Measurements from ENCODE around the gene ENOX1.

The ENOX1 gene

DNA sequence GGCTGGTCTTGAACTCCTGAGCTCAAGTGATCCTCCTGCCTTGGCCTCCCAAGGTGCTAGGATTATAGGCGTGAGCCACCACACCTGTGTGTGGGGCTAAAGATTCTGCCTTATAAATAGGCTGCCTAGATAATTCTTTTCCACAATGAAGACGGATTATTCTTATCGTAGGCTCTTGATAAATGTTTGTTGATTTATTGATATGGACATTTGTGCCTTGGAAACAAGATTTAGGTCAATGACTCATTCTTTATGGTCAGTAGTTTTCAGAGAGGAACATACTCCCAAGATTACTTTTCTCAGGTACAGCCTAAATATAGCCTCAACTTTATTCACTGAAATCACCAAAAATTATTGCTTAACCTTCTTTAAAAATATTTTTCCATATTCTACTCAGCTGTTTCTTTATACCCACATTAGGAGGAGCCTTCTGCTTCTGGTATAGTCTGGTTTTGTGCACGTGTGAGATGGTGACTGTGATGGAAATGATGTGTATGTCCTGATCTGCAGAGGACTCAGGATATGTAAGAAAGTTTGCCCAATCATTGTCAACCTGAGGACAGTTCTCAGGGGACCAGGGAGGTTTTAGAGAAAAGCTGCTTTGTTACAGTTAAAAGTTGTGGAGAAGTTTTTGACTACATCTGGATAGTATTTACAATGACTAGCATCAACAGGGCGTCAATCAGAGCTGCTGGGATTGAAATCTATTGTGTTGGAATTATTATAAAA is 554.5 kb downstream of the ENOX1 start:
- no peak for DNase-seq

DNA sequence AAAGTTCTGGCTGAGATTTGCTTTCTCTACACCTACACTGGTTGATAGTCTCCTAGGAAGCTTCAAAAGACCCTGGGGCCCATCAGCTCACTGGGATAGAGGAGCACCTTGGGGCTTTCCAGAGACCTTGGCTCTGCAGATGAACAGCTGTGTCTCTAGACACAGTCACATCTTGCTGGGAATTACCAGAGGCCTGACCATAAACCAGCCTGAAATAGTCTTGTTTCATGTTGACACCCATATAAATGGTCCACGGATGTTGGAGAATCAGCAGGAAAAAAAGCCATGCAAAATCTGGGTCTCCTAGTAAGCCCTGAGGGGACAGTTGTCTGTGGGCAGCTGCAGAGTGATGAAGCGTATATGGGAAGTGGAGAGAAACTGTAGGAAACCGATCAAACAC is 555.8 kb downstream of the ENOX1 start:
- no peak for DNase-seq

DNA sequence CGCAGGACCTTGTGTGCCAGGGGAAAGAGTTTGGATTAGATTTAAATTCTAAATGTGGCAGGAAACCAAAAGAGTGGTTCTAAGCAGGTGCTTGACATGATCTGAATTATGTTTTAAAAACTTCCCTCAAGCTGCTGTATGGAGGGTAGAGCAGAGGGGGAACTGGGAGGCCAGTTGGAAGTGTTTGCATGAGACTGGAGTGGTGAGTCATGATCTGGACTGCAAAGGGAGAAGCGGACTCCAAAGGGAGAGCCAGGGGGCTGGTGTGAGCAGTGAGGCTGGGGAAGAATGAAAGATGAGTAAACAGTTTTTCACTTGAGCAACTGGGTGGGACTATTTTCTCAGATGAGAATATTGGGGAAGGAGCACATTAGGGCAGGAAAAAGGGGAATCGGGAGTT is 557.3 kb downstream of the ENOX1 start:
- DNase-seq: no peak

DNA sequence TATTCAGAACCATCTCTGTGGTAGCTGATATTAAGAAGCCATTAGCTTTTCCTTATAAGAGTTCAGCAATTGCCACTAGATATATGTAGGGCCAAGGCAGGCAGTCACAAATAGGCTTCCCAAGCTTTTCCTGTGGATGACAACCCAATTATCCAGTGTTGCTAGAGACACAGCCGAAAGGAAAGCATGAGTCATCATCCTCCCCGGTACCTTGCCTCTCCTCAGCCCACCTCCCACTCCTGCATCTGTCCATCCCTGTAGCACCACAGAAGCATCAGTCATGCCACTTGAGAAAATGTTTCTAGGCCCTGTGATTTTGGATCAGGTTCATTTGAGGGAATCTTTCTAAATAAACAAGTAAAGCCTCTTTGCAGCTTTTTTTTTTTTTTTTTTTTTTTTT is 559.1 kb downstream of the ENOX1 start:
- DNase-seq: no peak

DNA sequence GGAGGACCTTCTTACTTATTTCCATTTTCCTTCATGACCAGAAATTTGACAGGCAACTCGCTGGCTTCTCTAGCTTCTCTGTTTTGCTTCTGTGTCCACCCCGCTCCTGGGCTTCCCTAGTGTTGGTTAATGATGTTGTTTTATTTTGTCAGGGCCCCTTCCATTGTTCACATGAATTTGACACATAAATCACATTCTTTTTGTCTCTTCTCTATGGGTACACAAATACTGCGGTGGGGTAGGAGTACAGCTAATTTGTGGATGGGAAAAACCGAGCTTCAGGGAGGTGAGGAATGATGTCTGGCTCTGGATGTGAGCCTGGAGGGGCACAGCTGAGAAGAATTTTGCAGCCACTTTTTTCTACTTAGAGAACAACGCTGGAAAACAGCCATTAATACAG is 563.6 kb downstream of the ENOX1 start:
- DNase-seq: no peak

DNA sequence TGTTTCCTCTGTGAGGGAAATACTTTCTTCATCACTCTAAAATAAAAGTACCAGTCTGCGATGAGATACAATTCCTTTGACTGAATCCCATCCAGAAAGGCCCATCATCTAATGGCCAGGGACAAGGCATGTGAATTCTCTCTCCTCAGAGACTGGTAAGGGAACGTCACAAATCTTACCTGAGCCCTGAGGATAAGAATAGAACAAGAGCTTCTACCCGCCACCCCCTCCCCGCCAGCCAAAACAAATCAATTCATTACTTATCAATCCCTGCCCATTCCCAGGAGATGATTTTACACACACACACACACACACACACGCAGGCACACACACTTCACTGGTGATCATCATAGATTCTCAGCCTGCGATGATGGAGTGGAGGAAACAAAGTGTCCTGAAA is 564.7 kb downstream of the ENOX1 start:
- DNase-seq: peak; percentile 37

DNA sequence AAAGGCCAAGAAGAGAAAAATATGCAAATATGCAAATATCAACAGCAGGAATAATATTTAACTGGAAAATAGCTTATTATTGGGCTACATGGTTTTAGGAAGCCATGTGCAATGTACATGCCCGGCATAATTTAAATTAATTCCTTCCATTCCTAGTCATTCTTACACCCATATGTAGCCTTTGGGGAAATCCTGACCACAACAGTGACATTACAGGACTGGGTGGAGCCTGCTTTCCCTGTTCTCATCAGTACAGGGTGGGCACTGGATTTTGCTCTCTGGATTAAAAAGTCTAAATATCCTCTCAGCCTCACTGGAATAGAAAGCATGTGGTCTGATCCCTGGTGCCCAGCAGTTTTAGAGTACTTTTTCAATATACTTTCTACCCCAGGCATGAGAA is 565.2 kb downstream of the ENOX1 start:
- peak; percentile 20 for DNase-seq

DNA sequence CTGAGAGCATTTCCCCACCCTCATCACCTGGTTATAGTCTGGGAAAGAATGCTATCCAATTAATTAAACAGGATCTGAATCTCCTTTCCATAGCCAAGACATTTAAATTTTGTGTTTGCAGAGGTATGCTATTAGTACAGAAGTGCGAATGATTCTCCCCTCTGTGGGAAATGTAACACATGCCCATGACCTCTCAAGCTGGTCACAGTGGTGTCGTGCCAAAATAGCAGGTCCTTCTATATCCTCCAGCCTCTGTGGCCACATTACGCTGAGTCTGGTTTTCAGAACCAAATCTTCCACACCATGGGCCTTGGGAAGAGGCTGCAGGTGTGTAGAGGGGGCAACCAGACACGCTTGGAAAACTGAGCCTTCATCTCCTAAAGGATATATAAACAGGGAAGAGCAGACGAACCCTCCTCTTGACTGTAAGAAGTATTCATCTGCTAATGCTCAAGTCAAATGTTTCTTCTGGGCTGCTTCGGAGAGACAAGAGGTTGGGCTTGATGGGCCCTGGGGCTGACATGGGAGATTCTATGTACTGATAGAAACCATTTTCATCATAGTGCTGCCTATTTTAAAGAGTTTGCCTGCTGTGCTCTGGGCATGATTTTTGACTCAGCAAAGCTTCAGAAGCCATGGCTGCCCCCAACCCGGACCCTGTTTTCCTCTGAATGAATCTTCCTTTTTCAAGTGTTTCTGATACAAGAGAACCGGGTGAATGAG is 565.7 kb downstream of the ENOX1 start:
- DNase-seq: no peak

DNA sequence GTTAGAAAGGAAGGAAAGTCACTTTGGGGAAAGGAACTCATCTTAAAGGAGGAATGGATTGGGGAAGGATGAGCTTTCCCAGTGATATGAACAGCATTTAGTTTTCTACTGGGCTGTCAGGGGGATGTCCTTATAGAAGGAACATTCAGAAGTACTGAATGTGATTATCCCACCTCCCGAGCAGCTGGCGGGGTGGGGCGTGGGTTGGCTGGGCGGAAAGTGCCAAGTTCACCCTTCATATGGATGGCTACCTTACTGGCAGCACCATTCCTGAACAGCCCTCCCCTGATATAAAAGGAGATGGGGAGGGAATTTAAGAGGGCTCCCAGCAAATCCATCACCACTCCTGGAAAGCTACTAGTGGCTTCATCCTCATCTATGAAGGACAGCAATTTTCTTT is 572.6 kb downstream of the ENOX1 start:
- DNase-seq: no peak

DNA sequence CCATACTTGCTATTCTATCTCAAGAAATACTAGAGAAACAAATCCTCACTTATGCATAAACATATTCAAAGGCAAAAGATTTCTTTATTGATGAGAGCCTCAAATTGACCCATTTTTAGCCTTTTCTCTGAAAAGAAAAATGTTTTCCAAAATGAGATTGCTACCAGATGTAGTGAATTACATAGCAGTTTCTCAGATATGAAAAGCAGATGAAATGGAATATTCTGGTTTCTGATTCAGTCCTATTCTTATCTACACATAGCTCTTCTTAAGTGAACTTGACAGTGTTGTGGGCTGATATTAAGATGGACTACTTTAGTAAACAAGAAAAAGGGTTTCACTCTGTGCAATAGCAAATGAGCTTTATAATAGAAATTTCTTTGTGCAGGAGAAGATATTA is 579.9 kb downstream of the ENOX1 start:
- no peak for DNase-seq

DNA sequence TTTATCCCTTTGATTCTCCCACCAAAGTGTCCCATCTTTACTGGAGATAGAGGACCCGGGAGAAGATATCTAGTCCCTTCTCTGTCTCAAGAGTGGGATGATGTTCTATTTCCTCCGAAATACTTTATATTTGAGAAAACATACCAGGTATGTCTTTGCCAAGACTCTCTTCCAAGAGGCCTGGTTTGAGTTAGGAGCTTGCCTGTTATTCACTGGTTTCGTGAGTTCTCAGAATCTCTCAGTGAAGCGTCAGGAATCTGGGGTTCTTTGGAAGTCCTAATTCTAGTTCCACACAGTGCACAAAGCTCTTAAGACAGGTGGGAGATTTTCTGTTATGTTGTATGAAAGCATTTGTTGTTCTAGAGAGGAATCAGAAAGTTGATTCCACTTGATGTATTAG is 581.4 kb downstream of the ENOX1 start:
- no peak for DNase-seq

DNA sequence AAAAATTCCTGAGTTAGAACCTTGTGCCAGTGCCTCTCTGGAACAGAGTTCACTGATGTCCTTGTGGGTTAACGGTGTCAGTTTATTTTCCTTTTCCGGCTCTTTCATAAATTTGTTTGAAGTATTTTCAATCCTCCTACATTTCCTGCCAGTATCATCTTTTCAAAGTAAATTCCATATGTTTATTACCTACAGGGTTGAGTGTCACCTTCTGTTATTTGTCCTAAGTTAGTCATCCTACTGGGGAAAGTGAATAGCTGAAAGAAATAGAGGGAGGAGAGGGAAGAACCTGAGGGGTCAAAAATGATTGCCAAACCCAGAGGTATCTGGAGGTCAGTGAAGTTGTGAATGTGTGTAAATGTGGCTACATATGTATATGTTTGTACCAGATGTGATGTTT is 582.2 kb downstream of the ENOX1 start:
- DNase-seq: no peak

DNA sequence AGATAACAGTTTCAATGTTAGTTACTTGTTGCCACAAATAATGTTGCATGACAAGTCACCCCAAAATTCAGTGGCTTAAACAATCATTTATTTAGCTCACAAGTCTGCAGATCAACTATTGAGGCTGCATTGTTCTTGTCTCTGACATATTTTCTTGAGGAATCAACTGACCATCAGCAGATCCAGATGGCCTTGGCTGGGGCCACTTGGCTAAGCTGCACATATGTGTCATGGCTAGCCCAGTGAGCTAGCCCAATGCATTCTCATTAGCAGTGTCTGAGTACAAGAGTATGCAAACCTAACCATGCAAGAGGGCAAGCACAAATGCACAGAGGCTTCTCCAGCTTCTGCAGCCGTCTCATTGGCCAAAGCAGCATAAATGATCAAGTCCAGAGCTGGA is 583.0 kb downstream of the ENOX1 start:
- no peak for DNase-seq

DNA sequence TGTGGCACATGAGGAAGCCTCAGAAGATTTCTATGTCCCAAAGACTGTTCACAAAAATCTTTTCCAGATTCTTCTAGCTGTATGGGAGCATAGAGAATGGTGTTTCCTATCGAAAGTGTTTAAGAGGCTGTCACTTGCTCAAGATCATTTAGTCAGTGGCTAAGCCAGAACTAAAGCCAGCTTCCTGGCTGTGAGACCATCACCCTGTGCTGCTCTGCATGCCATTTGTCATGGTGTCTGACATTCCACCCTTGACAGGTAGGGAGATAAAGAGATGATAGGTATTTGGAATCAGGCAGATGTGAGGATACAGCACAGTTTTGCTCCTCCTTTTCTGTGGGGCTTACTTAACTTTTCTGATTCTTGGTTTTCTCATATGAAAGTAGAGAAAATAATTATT is 586.0 kb downstream of the ENOX1 start:
- DNase-seq: no peak

DNA sequence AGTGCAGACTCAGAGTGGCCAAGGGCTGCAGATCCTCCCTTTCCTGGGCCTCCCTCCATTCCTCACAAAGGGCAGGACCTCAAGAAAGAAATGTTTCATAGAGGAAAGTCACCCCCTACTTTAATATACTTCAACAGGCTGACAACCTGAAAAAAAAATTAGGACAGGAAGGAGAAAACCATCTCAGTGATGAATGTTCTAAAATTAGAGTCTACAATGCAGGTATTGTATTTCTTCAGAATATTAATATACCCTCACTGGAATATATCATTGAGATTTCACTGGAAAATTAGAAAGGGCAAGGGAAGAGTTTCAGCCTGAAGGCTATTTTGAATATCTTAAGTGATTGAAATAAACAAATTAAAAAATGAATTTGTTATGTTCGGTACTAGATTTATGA is 586.5 kb downstream of the ENOX1 start:
- DNase-seq: no peak

DNA sequence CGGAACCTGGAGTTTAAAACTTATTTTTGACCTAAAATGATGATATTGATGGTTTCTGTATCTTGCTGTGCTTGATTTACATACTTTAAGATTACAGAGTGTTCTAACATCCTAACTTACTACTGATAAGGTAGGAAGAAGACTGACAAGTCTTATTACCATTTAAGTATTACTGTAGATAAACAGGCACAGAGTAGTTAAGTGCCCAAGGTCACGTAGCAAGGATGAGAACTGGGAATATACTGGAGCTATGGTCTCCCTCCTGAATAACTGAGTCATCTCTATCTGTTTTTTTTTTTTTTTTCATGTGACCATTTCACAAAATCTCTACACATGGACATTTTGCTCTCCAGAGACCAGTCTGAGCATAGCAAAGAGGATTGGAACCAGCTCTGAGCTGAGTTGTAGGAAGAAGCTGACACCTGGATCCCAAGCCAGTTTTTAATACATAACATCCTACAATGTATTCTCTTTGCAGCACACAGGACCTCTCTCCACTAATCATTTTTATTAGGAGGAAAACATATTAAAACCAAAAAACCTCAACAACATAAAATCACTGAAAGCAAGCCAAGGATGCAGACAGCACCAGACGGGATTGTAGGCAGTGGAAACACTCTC is 589.9 kb downstream of the ENOX1 start:
- DNase-seq: no peak

DNA sequence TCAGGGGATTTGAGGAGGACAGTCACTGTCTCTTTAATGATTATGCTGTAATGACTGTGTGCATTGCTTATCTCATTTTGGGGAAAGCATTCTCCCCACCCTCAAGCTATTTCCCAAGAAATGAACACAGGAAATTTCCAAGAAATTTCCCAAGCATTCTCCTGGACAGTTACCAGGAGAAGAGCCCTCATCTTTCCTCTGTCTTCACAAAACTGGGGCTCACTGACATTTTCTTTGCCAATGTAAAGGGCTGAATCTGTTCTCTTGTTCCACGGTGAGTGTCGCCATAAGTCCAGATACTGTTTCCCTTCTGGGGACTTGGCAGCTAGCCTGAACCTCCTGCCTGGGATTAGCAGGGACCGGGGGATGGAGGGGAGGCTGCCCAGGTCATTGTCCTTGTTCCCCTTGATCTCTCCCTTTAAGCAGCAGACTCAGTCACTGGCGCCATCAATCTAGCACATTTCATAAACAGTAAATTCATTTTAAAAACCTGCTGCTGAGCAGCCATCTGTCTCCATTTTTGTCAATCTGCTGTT is 590.6 kb downstream of the ENOX1 start:
- no peak for DNase-seq

DNA sequence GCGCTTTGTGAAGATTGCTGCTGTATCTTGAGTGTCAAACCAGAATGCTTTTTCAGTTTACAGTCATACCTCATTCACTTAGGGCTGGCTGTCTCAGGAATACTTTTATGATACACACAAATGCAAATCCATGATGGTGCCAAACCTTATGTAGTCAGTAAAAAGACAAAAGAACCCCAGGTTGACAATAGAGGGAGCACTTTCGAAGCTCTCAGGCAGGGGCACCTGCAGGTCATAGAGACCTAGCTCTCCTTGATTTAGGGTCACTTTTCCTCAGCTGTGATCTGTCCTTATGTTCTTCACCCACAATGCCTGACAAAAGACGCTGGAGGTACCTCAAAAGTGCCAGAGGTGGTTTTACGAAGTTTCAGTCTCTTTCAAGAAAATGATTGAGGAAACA is 591.2 kb downstream of the ENOX1 start:
- DNase-seq: no peak

DNA sequence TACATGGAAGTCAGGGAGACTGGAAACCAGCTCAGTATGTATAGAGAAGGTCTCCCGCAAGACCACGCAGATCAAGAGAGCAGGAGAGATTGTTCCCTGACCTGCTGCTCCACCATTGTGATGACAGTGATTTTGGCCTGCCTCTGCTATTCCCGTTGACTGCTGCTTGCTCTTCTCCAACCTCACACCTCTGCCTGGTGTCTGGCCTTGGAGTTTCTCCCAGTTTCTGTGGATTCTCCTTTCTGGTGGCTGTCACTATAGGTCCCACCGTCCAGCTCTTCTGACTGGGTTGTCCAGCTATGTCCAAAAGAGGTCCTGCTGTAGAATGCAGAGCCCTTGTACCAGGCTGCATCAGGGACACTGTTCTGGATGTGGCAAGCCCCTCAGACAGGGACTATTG is 591.7 kb downstream of the ENOX1 start:
- no peak for DNase-seq

DNA sequence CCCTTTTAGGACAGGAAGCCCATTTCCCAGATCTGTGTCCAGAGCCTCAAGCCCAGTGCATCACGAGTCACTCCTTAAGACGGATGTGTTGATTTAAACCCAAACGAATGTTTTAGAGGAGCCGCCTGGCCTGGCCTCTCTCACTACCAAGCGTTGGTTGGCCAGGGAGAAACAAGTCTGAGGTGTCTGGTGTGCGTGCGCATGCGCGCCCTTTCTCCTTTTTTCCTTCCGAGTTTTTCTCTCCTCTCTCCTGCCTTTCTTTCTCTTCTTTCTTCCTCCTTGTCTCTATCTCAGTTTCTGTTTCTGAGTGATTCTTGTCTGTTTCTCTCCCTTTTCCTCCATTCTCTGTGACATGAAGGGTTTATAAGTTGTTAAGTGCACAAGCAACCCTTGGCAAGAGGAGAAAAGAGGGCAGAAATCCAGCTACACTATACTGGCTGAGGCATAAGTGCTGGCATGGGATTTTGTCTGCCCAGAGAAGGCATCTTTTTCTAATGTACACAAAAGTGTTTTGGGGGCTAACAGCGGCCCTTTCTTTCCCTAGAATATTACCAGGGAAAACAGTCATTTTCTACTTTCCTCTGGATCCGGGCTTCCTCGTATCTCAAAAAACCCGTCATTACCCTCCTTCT is 592.9 kb downstream of the ENOX1 start:
- no peak for DNase-seq

DNA sequence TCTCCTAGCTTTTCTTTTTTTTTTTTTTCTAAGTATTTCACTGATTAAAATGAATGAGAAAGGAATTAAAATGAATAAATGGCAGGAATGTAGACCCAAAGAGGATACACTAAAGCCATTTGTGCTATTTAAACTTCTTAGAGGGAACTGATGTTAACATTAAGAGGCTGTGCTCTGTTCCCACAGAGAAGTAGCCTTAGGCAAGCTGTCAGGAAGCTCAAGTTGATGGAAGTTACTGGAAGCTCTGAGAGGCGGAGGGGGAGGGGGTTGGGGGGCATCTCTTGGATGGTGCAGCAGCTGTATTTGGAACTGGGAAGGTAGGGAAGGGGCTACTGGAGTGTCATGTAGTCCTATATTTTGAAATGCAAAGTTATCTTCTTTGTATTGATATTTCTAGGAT is 595.2 kb downstream of the ENOX1 start:
- DNase-seq: no peak

DNA sequence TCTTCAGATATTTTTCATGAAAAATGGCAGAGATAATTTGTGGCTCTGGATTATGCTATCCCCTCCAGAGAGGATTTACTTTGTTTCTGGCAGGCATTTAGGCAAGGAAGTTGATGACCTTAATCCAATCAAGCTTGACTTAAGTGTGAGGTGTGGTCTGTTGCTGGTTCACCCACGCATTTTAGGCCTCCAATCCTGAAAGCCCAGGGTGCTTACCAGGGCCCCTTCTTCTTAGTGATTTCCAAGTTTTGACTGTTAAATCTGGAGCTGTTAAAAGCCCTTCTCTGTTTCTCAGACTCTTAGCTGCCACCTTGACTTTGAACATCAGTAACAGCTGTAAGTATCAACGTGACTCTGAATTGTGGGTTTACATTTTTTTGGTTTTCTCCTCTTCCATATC is 601.5 kb downstream of the ENOX1 start:
- DNase-seq: no peak

DNA sequence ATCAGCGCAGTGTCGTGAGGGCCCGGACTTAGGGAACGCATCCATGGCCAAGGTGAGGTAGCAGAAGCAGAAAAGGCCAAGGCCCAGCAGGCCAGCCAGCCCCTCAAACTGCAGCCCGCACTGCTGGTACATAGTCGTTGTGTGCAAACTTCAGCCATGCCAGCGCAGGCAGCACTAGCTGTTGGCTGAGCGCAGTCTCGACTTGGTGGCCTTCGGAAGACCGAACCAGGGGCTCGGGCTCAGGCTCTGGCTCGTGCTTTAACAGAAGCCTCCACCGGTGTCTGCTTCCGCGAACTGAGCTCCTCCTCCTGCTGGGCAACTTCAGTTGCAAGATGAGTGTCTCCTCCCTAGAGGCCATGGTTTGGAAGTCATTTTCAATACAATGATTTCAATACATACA is 605.9 kb downstream of the ENOX1 start:
- DNase-seq: no peak

Measured in retina (tissue), 1 donor.